Measurements from ENCODE around the gene CCDC61.
A peak's percentile ranks its signal among the peaks of the same experiment; 100 is the strongest.

The CCDC61 gene

GRCh38 chr19:45960595-45961235, 34.6 kb upstream of the CCDC61 start:
- 47 to 48% methylated on average over 3 to 14 of the region's 19 CpGs for WGBS, 2 experiments (ENCODE audit: insufficient coverage in 2 of 2)
- Histone ChIP-seq H3K27ac (ENCODE audit: low read depth, low read length, severe bottlenecking) (no peak overlapping the region), H3K36me3 (ENCODE audit: control insufficient read depth, insufficient read depth, low read length) (no peaks in the 10 kb centered on the region), H3K4me1 (ENCODE audit: control insufficient read depth, insufficient read depth, low read length, poor library complexity, severe bottlenecking) (peaks cover 23% of the 10 kb centered on the region), H3K4me3 (ENCODE audit: extremely low read depth, insufficient read depth, low read length, poor library complexity, severe bottlenecking) (no peak overlapping the region), H3K9me3 (ENCODE audit: control insufficient read depth, low read length) (no peaks in the 10 kb centered on the region)

- 87 to 91% methylated on average over 15 of the region's 15 CpGs for WGBS, 2 experiments (ENCODE audit: insufficient coverage in 2 of 2)
- H3K36me3 ChIP-seq (ENCODE audit: control insufficient read depth, insufficient read depth, low read length), result no peaks in the 10 kb centered on the region
Measured at GRCh38 chr19:45962021-45962420, 33.2 kb upstream of the CCDC61 start.

DNA sequence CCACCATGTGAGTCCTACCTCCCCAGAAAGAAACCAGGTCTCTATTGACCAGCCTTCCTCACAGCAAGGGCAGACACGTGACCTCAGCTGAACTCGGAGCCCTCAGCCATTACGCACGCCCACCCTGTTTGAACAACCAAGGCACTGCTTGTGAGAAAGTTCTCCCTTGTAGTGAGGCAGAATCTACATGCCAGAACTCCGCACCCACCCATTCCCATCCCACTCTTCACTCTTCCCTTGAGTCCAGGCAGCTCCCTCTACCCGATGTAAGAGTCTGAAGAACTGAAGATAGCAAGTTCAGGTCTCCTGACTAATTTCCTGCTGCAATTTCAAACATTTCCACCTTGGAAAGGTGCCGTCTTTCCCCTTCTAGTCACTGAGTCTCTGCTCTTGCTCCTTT, 28.0 kb upstream of the CCDC61 start:
- Histone ChIP-seq H3K4me1 (ENCODE audit: control insufficient read depth, insufficient read depth, low read length, poor library complexity, severe bottlenecking) (no peaks in the 10 kb centered on the region), H3K4me3 (ENCODE audit: extremely low read depth, insufficient read depth, low read length, poor library complexity, severe bottlenecking) (no peak overlapping the region), H3K9me3 (ENCODE audit: control insufficient read depth, low read length) (no peaks in the 10 kb centered on the region), H3K27ac (ENCODE audit: low read depth, low read length, severe bottlenecking) (no peak overlapping the region), H3K36me3 (ENCODE audit: control insufficient read depth, insufficient read depth, low read length) (no peaks in the 10 kb centered on the region)
- WGBS, 2 experiments (ENCODE audit: insufficient coverage in 2 of 2), result 75 to 89% methylated on average over 7 of the region's 7 CpGs

More at GRCh38 chr19:45962021-45962420, 33.2 kb upstream of the CCDC61 start:
- Histone ChIP-seq H3K9me3 (ENCODE audit: control insufficient read depth, low read length) (no peaks in the 10 kb centered on the region), H3K27ac (ENCODE audit: low read depth, low read length, severe bottlenecking) (no peak overlapping the region), H3K4me3 (ENCODE audit: extremely low read depth, insufficient read depth, low read length, poor library complexity, severe bottlenecking) (no peak overlapping the region), H3K4me1 (ENCODE audit: control insufficient read depth, insufficient read depth, low read length, poor library complexity, severe bottlenecking) (peaks cover 17% of the 10 kb centered on the region)

DNA sequence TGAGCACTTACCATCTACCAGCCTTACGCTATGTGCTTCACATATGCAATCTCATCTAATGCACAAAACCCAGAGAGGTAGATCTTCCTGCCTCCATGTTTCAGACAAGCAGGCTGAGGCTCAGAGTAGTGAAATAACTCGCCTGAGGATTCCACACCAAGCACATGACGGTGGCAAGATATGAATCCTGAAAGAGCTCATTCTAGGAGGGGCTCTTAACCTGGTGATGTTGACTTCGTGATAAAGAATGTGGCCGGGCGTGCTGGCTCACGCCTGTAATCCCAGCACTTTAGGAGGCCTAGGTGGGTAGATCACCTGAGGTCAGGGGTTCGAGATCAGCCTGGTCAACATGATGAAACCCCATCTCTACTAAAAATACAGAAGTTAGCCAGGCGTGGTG, 26.6 kb upstream of the CCDC61 start:
- no peaks in the 10 kb centered on the region for H3K36me3 ChIP-seq (ENCODE audit: control insufficient read depth, insufficient read depth, low read length)
- H3K4me1 ChIP-seq (ENCODE audit: control insufficient read depth, insufficient read depth, low read length, poor library complexity, severe bottlenecking), result no peaks in the 10 kb centered on the region
- no peak overlapping the region for H3K27ac ChIP-seq (ENCODE audit: low read depth, low read length, severe bottlenecking)
- 87 to 98% methylated on average over 5 to 7 of the region's 9 CpGs for WGBS, 2 experiments (ENCODE audit: insufficient coverage in 2 of 2)
- no peak overlapping the region for H3K4me3 ChIP-seq (ENCODE audit: extremely low read depth, insufficient read depth, low read length, poor library complexity, severe bottlenecking)
- H3K9me3 ChIP-seq (ENCODE audit: control insufficient read depth, low read length), result no peaks in the 10 kb centered on the region

DNA sequence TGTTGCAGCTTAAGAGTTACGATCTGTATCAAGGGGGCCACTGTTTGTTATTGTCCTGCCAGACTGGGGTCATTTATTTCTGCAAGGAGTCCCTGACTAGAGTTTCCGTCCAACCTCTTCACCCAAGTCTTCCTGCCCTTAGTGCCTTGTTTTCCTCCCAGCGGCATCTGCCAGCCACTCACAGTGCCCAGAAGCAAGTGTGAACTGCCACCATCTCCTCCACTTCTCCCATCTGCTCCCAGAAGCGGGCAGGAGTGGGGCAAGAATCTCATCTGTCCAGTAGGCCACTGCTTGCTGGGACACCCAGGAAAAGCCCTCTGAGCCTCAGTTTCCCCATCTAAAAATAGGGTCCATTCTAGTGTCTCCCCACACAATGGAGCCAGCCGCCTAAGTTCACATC, 25.6 kb upstream of the CCDC61 start:
- Histone ChIP-seq H3K4me3 (ENCODE audit: extremely low read depth, insufficient read depth, low read length, poor library complexity, severe bottlenecking) (no peak overlapping the region), H3K4me1 (ENCODE audit: control insufficient read depth, insufficient read depth, low read length, poor library complexity, severe bottlenecking) (no peaks in the 10 kb centered on the region), H3K9me3 (ENCODE audit: control insufficient read depth, low read length) (no peaks in the 10 kb centered on the region), H3K27ac (ENCODE audit: low read depth, low read length, severe bottlenecking) (no peak overlapping the region), H3K36me3 (ENCODE audit: control insufficient read depth, insufficient read depth, low read length) (no peaks in the 10 kb centered on the region)
- WGBS, 2 experiments (ENCODE audit: insufficient coverage in 2 of 2), result 92 to 96% methylated on average over 3 to 5 of the region's 5 CpGs

GRCh38 chr19:45971260-45971902, 23.9 kb upstream of the CCDC61 start:
- no peaks in the 10 kb centered on the region for H3K9me3 ChIP-seq (ENCODE audit: control insufficient read depth, low read length)
- H3K27ac ChIP-seq (ENCODE audit: low read depth, low read length, severe bottlenecking), result no peak overlapping the region
- H3K4me3 ChIP-seq (ENCODE audit: extremely low read depth, insufficient read depth, low read length, poor library complexity, severe bottlenecking), result no peak overlapping the region
- H3K36me3 ChIP-seq (ENCODE audit: control insufficient read depth, insufficient read depth, low read length), result no peaks in the 10 kb centered on the region
- WGBS, 2 experiments (ENCODE audit: insufficient coverage in 2 of 2), result 48 to 52% methylated on average over 3 to 7 of the region's 11 CpGs
- H3K4me1 ChIP-seq (ENCODE audit: control insufficient read depth, insufficient read depth, low read length, poor library complexity, severe bottlenecking), result no peaks in the 10 kb centered on the region

DNA sequence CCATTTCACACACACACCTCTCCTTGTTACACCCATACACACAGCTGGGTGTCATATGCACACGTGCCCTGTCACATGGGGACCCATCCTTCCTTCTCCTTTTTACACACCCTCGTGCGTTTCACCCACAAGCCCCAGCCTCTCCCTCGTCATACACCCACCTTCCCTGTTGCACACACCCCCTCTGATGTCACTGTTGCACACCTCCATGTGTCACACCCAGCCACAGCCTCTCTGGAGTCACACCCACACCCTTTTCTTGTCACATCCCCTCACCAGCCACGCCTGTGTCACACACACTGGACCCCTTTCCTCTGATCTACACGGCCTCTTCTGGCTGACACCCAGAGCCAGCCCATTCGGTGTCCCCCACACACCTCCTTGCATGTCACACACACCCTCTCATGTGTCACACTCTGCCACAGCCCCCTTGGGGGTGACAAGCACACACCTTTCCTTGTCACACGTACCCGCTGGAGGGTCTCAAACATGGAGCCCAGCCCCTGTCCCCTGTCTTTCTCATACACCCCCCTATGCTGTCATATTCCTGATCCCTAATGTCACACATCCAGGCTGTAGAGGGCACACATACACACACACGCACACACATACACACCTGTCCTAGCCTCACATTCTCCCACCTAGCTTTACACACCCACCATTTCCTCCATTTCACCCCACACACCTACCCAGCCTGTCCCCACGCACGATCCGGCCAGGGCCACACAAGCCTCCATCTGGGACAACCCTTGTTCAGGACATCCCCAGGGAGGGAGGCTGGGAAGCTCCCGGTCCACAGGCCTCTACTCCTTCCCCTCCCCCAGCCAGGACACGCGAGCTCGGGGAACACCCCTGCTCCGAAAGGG, 23.0 kb upstream of the CCDC61 start:
- Histone ChIP-seq H3K36me3 (ENCODE audit: control insufficient read depth, insufficient read depth, low read length) (no peaks in the 10 kb centered on the region), H3K27ac (ENCODE audit: low read depth, low read length, severe bottlenecking) (no peak overlapping the region), H3K4me1 (ENCODE audit: control insufficient read depth, insufficient read depth, low read length, poor library complexity, severe bottlenecking) (no peaks in the 10 kb centered on the region), H3K4me3 (ENCODE audit: extremely low read depth, insufficient read depth, low read length, poor library complexity, severe bottlenecking) (peak overlapping the region; percentile 33), H3K9me3 (ENCODE audit: control insufficient read depth, low read length) (no peaks in the 10 kb centered on the region)
- 58 to 65% methylated on average over 10 to 13 of the region's 18 CpGs for WGBS, 2 experiments (ENCODE audit: insufficient coverage in 2 of 2)

GRCh38 chr19:45972947-45973540, 22.2 kb upstream of the CCDC61 start:
- 0 to 4% methylated on average over 9 to 10 of the region's 54 CpGs for WGBS, 2 experiments (ENCODE audit: insufficient coverage in 2 of 2)

DNA sequence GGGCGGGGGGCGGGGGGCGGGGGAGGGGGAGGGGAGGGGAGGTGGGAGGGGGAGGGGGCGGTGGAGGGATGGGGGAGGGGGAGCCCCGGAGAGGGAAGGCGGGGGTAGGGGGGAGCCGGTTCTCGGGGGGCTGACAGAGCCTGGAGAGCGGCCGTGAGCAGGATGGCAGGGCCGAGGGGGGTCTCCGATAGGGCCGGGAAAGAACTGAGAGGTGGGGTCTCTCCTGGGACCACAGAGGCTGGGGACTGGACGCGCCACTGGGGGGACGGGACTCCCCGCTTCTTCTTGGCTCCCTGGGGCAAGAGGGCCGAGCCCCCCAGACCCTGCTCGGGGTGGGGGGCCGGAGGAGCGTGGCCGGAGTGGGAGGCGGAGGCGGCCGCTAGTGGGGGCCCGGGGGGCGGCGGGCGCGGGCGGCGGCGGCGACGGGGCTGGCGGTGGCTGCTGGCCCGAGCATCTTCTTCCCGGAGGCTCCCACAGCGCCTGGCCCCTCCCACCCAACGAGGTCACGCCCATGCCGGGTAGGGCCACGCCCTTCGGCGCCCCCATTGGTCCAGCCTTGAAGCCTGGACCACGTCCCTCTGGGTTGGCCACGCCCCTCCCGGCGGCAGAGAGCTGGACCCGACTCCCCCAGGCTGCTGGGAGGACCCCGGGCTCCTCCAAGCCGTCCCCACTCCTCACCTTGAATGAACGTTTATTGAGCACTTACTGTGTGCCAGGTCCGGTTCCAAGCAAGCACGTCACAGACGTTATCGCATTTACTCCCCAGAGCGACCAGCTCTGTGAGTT, 21.5 kb upstream of the CCDC61 start, which contains the start of gene NOVA2:
NOVA2 (minus strand) TSS at position 313 of the 786 bp plus-strand sequence. CDS start 514 bp downstream, outside the sequence.
- Histone ChIP-seq H3K36me3 (ENCODE audit: control insufficient read depth, insufficient read depth, low read length) (no peaks in the 10 kb centered on the region), H3K27ac (ENCODE audit: low read depth, low read length, severe bottlenecking) (no peak within 1 kb of the TSS), H3K4me1 (ENCODE audit: control insufficient read depth, insufficient read depth, low read length, poor library complexity, severe bottlenecking) (no peaks in the 10 kb centered on the region), H3K4me3 (ENCODE audit: extremely low read depth, insufficient read depth, low read length, poor library complexity, severe bottlenecking) (peak within 1 kb of the TSS; percentile 40), H3K9me3 (ENCODE audit: control insufficient read depth, low read length) (no peaks in the 10 kb centered on the region)
- WGBS, 2 experiments (ENCODE audit: insufficient coverage in 2 of 2), result 6 to 10% methylated on average over 25 to 37 of the region's 58 CpGs

More at GRCh38 chr19:45972947-45973540, 22.2 kb upstream of the CCDC61 start:
- no peak overlapping the region for H3K27ac ChIP-seq (ENCODE audit: low read depth, low read length, severe bottlenecking)
- H3K36me3 ChIP-seq (ENCODE audit: control insufficient read depth, insufficient read depth, low read length), result no peaks in the 10 kb centered on the region
- no peaks in the 10 kb centered on the region for H3K9me3 ChIP-seq (ENCODE audit: control insufficient read depth, low read length)
- H3K4me3 ChIP-seq (ENCODE audit: extremely low read depth, insufficient read depth, low read length, poor library complexity, severe bottlenecking), result peak overlapping the region; percentile 33
- no peaks in the 10 kb centered on the region for H3K4me1 ChIP-seq (ENCODE audit: control insufficient read depth, insufficient read depth, low read length, poor library complexity, severe bottlenecking)

All from mesodermal cell (in vitro differentiated cells).